Right lobe of liver (tissue), 6 donors: ENCODE results near the gene HSD3B2. TPM values are rescaled to one million over a fixed set of nuclear protein-coding genes. Genes with fewer than 3 reads are reported as not detected.

Source experiments
- ATAC-seq, 4 donors: fragments of 200-7000 bp; cut with Tn5 transposase; one replicate each; pipeline ENCODE4 v1.9.1; 2020; ENCODE audit warnings: mild to moderate bottlenecking in 4 of 4, moderate library complexity in 4 of 4
- DNase-seq, 3 donors: peaks; one replicate each; pipeline ENCODE4 v3.0.0-alpha.2; 2020
- H3K27ac ChIP-seq, 3 donors: fragments of 200-600 bp; one replicate each; pipeline ENCODE4 v1.8.0; 2022
- H3K27me3 ChIP-seq, 2 donors: fragments of 200-600 bp; one replicate each; pipeline ENCODE4 v1.8.0; 2022
- H3K36me3 ChIP-seq, 4 donors: fragments of 200-600 bp; sonication (generic) in 1 of 4; one replicate each; pipeline versions ENCODE4 v1.5.1 to v1.8.0; 2017 to 2022; ENCODE audit warnings: control low read depth in 1 of 4
- H3K4me1 ChIP-seq, 4 donors: fragments of 200-600 bp; sonication (generic) in 1 of 4; one replicate each; pipeline versions ENCODE4 v1.5.1 to v1.8.0; 2017 to 2022; ENCODE audit warnings: control low read depth in 1 of 4
- H3K4me3 ChIP-seq, 3 donors: fragments of 200-600 bp; one replicate each; pipeline ENCODE4 v1.8.0; 2022
- H3K9me3 ChIP-seq, 4 donors: fragments of 200-600 bp; sonication (generic) in 1 of 4; one replicate each; pipeline versions ENCODE4 v1.5.1 to v1.8.0; 2017 to 2022; ENCODE audit warnings: control low read depth in 1 of 4
- CTCF ChIP-seq, 4 donors: fragments of 200-600 bp in 3 of 4; fragments of 450-650 bp in 1 of 4; IDR thresholded peaks; one replicate each; pipeline versions ENCODE4 v1.5.1 to v1.8.0; 2016 to 2022; ENCODE audit warnings: antibody characterized with exemption in 4 of 4, mild to moderate bottlenecking in 2 of 4
- POLR2A ChIP-seq: fragments of 450-650 bp; IDR thresholded peaks from one replicate; pipeline ENCODE4 v1.6.1; 2017; ENCODE audit warnings: antibody characterized with exemption, mild to moderate bottlenecking
- WGBS: methylation state at CpG from one replicate; pipeline ENCODE4 v1.1.6; 2018; ENCODE audit warnings: low coverage, low lambda C conversion rate; ENCODE audit not compliant: insufficient coverage; ENCODE audit errors: missing lambda C conversion rate; 5-methylcytosine and 5-hydroxymethylcytosine counted together
- intact Hi-C, 2 donors: fragments of 100-400 bp; cut with DNase I; formaldehyde crosslinking; loops; one replicate each; pipeline versions ENCODE4 v1.11.2 to v1.14.1; 2022
- total RNA-seq, 6 experiments: library from RNA; depleted of rRNA in 2 of 6; stranded (reverse); fragments of >200 nt in 2 of 6; fragmentation: NEBNext Ultra II Directional in 3 of 6; extraction: Animal tissue kit (Norgen Biotek cat#: 25700) in 3 of 6; gene quantifications; one replicate each; pipeline versions ENCODE4 v1.1.0 to v1.2.4, GENCODE V29; 2016 to 2023
- donor health status: DM: no; HTN: yes; CAD: no.
- donor health status: DM: no; HTN: no; CAD: no.
- donor health status: DM: no; HTN: no; CAD: no.
- donor health status: DM: no; HTN: yes; CAD: no.
- donor health status: DM: no; HTN: yes; CAD: no.

HSD3B2 gene
- total RNA-seq, 6 experiments from 2014 or later, result 0.49 TPM; not detected in 5

GRCh38 chr1:119416006-119416640 is 1.2 kb downstream of the HSD3B2 start:
- peaks cover 0 to 34% (median 7%) of the 10 kb centered on the region in 4 donors for H3K4me1 ChIP-seq
- DNase-seq (no peak), ATAC-seq (peak; percentile 79 to 85 (median 84))
- intact Hi-C loops, result no loop called here
- H3K9me3 ChIP-seq, result no peaks in the 10 kb centered on the region
- peak overlapping the region in 2 of 3 donors; percentile 33 to 48 for H3K27ac ChIP-seq
- H3K27me3 ChIP-seq, result no peaks in the 10 kb centered on the region
- no peak overlapping the region for H3K4me3 ChIP-seq
- 42% methylated on average over 3 of the region's 3 CpGs for WGBS
- TF ChIP-seq POLR2A, result no peak
- no peak for TF ChIP-seq CTCF (IDR thresholded peaks at IDR 0.05)
- no peaks in the 10 kb centered on the region for H3K36me3 ChIP-seq

- H3K36me3 ChIP-seq, result no peaks in the 10 kb centered on the region
- no peak overlapping the region for H3K27ac ChIP-seq
- no peaks in the 10 kb centered on the region for H3K9me3 ChIP-seq
- ATAC-seq, result peak; percentile 50 to 65 (median 60)
- H3K4me3 ChIP-seq, result no peak overlapping the region
- WGBS, result 65% methylated on average over 3 of the region's 5 CpGs
- DNase-seq, result no peak
- intact Hi-C loops, result no loop called here
- TF ChIP-seq POLR2A (no peak), CTCF (IDR thresholded peaks at IDR 0.05) (no peak)
- H3K27me3 ChIP-seq, result no peaks in the 10 kb centered on the region
- H3K4me1 ChIP-seq, result peaks cover 0 to 34% (median 7%) of the 10 kb centered on the region in 4 donors
Measured at GRCh38 chr1:119419109-119419508, 4.2 kb downstream of the HSD3B2 start.

- Histone ChIP-seq H3K4me3 (no peak overlapping the region), H3K4me1 (peaks cover 0 to 28% (median 6%) of the 10 kb centered on the region in 4 donors), H3K27ac (no peak overlapping the region), H3K27me3 (no peaks in the 10 kb centered on the region), H3K36me3 (no peaks in the 10 kb centered on the region), H3K9me3 (no peaks in the 10 kb centered on the region)
- ATAC-seq (no peak), DNase-seq (no peak)
- intact Hi-C loops, result no loop called here
- TF ChIP-seq CTCF (IDR thresholded peaks at IDR 0.05), result no peak
- TF ChIP-seq POLR2A, result no peak
Measured at GRCh38 chr1:119420638-119421037, 5.7 kb downstream of the HSD3B2 start.

GRCh38 chr1:119422631-119423030 is 7.7 kb downstream of the HSD3B2 start:
- Histone ChIP-seq H3K4me1 (peaks cover 0 to 12% (median 3%) of the 10 kb centered on the region in 4 donors), H3K9me3 (no peaks in the 10 kb centered on the region), H3K36me3 (no peaks in the 10 kb centered on the region), H3K4me3 (no peak overlapping the region), H3K27me3 (no peaks in the 10 kb centered on the region), H3K27ac (no peak overlapping the region)
- TF ChIP-seq POLR2A (no peak), CTCF (IDR thresholded peaks at IDR 0.05) (no peak)
- no peak for DNase-seq
- intact Hi-C loops, result no loop called here
- ATAC-seq, result no peak

GRCh38 chr1:119428991-119429390 is 14.0 kb downstream of the HSD3B2 start:
- WGBS, result 59% methylated on average over 2 of the region's 2 CpGs
- H3K27ac ChIP-seq, result no peak overlapping the region

More at GRCh38 chr1:119428991-119429390, 14.0 kb downstream of the HSD3B2 start:
- ATAC-seq (no peak), DNase-seq (no peak)
- intact Hi-C loops, result no loop called here
- Histone ChIP-seq H3K27me3 (no peaks in the 10 kb centered on the region), H3K4me3 (no peak overlapping the region), H3K4me1 (no peaks in the 10 kb centered on the region), H3K9me3 (no peaks in the 10 kb centered on the region), H3K36me3 (no peaks in the 10 kb centered on the region)
- TF ChIP-seq CTCF (IDR thresholded peaks at IDR 0.05), result no peak
